ENCODE data around the gene TEX54. TPM values are rescaled to one million over a fixed set of nuclear protein-coding genes. Genes with fewer than 3 reads are reported as not detected.

Gene TEX54
- total and polyA plus RNA-seq, 2 of the 13 experiments (the other 11 are each of a cell fraction or from before 2014, with no cell fraction given) = not detected

DNA sequence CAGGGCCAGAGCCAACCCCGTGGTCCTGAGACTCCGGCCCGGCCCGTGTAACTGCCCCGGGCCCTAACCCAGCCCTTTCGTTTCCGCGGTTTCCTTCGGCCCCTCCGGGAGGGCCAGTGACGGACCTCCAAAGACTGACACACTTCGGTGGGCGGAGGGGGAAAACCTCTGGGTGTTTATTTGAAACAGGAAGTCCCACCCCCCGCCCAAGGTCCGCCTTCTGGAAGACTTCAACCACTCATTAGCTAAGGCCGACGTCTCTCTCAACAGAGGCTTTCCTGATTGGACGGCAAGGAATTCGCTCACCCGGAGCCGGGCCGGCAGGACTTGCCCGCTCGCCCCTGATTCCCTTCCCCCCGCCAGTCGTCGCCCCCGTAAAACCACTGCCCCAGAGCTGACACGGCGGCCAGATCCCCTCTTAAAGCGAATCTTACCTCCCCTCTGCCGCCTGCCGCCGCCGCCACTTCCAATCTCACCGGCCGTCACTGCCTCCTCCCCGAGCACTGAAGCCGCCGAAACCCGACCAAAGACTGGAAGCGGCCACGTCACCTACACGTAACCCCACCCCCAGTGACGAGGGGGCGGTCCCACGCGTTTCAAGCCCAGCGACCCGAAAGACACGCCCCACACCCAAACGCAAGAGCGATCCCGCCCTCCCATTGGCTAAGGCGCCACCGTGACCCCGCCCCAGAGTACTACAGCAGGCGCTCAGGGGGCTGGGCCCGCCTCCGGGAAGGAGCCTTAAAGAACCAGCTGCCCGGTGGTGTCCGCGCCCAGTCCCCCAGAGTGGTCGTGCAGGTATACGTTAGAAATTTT, 913 bp downstream of the TEX54 start, which contains the start of gene STX5 (continued):
- TF ChIP-seq ZBTB1 (CRISPR knock-in tag; IDR thresholded peaks at IDR 0.05; ENCODE audit: borderline replicate concordance) (no peak), ZBTB7A (CRISPR knock-in tag; IDR thresholded peaks at IDR 0.05) (no peak), ZMAT3 (CRISPR knock-in tag; conservative IDR thresholded peaks at IDR 0.05) (peak; percentile 81; the same call in 1 of the 2 replicates), ZNF7 (CRISPR knock-in tag; IDR thresholded peaks at IDR 0.05) (no peak), SP4 (CRISPR knock-in tag; IDR thresholded peaks at IDR 0.05) (peak; percentile 78), ZNF329 (CRISPR knock-in tag; IDR thresholded peaks at IDR 0.05; ENCODE audit: low read depth) (no peak), ZSCAN30 (CRISPR knock-in tag; IDR thresholded peaks at IDR 0.05) (no peak), ZNF75D (CRISPR knock-in tag; IDR thresholded peaks at IDR 0.05; ENCODE audit: borderline replicate concordance) (no peak), ZFP37 (CRISPR knock-in tag; IDR thresholded peaks at IDR 0.05; ENCODE audit: borderline replicate concordance) (no peak), LCORL (IDR thresholded peaks at IDR 0.05) (no peak), LCORL (CRISPR knock-in tag; IDR thresholded peaks at IDR 0.05) (peak; percentile 47), SMC3 (IDR thresholded peaks at IDR 0.05; ENCODE audit: low read length) (no peak), ZNF430 (CRISPR knock-in tag; IDR thresholded peaks at IDR 0.05) (peak; percentile 67), ZBTB7B (CRISPR knock-in tag; IDR thresholded peaks at IDR 0.05) (no peak), ZNF501 (CRISPR knock-in tag; IDR thresholded peaks at IDR 0.05) (peak; percentile 47; the same call in 1 of the 2 replicates), ATF7 (IDR thresholded peaks at IDR 0.05) (peak; percentile 23; the same call in 1 of the 2 replicates), ATF7 (CRISPR knock-in tag; IDR thresholded peaks at IDR 0.05) (peak; percentile 56), HNRNPUL1 (IDR thresholded peaks at IDR 0.05; ENCODE audit: low read depth, low read length) (no peak), NR2C2 (CRISPR knock-in tag; IDR thresholded peaks at IDR 0.05; ENCODE audit: borderline replicate concordance) (peak; percentile 63; the same call in 1 of the 2 replicates), PRPF4 (IDR thresholded peaks at IDR 0.05; ENCODE audit: low read depth, low read length, poor library complexity, severe bottlenecking) (no peak), JUN (CRISPR knock-in tag; IDR thresholded peaks at IDR 0.05) (no peak), XRCC5 (optimal IDR thresholded peaks at IDR 0.05; ENCODE audit: low read length) (no peak), ZNF451 (CRISPR knock-in tag; IDR thresholded peaks at IDR 0.05) (no peak), DNMT3B (CRISPR knock-in tag; conservative IDR thresholded peaks at IDR 0.05) (0 out of 2 replicates have a peak, but pooled peaks have one; percentile 43), SPEN (CRISPR knock-in tag; IDR thresholded peaks at IDR 0.05; ENCODE audit: low read depth) (peak; percentile 56), FOXP1 (IDR thresholded peaks at IDR 0.05) (no peak), FOXP1 (CRISPR knock-in tag; IDR thresholded peaks at IDR 0.05) (peak; percentile 49; the same call in 1 of the 2 replicates)
- TF ChIP-seq, protein P1, sequence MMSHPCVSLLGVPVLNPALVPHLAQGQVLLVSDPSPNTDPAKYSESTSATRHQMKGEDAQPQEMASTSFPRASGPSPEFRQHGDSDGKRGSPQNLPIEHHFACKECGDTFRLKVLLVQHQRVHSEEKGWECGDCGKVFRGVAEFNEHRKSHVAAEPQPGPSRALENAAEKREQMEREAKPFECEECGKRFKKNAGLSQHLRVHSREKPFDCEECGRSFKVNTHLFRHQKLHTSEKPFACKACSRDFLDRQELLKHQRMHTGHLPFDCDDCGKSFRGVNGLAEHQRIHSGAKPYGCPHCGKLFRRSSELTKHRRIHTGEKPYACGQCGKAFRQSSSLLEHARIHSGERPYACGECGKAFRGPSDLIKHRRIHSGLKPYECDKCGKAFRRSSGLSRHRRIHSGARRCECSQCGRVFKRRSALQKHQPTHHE (CRISPR knock-in tag; IDR thresholded peaks at IDR 0.05; ENCODE audit: borderline replicate concordance) = no peak
- TF ChIP-seq, protein P2, sequence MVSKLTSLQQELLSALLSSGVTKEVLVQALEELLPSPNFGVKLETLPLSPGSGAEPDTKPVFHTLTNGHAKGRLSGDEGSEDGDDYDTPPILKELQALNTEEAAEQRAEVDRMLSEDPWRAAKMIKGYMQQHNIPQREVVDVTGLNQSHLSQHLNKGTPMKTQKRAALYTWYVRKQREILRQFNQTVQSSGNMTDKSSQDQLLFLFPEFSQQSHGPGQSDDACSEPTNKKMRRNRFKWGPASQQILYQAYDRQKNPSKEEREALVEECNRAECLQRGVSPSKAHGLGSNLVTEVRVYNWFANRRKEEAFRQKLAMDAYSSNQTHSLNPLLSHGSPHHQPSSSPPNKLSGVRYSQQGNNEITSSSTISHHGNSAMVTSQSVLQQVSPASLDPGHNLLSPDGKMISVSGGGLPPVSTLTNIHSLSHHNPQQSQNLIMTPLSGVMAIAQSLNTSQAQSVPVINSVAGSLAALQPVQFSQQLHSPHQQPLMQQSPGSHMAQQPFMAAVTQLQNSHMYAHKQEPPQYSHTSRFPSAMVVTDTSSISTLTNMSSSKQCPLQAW (CRISPR knock-in tag; IDR thresholded peaks at IDR 0.05) = 0 out of 2 replicates have a peak, but pooled peaks have one; percentile 55
- TF ChIP-seq, protein P3, sequence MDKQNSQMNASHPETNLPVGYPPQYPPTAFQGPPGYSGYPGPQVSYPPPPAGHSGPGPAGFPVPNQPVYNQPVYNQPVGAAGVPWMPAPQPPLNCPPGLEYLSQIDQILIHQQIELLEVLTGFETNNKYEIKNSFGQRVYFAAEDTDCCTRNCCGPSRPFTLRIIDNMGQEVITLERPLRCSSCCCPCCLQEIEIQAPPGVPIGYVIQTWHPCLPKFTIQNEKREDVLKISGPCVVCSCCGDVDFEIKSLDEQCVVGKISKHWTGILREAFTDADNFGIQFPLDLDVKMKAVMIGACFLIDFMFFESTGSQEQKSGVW (CRISPR knock-in tag; IDR thresholded peaks at IDR 0.05; ENCODE audit: borderline replicate concordance) = no peak
